Endodermal cell (in vitro differentiated cells): Measurements from ENCODE around the gene SLC9A8. TPM values are rescaled to one million over a fixed set of nuclear protein-coding genes. Genes with fewer than 3 reads are reported as not detected.

Source experiments
- DNase-seq: peaks from one replicate; pipeline ENCODE4 v3.0.0-alpha.2; 2017
- H3K27ac ChIP-seq: 2 replicates; pipeline ENCODE4 v1.5.1; 2013; ENCODE audit warnings: mild to moderate bottlenecking, low read depth, low read length, moderate library complexity
- H3K27me3 ChIP-seq: 2 replicates; pipeline ENCODE4 v1.6.1; 2013; ENCODE audit warnings: mild to moderate bottlenecking, low read length, moderate library complexity; ENCODE audit not compliant: insufficient read depth, control insufficient read depth, poor library complexity, severe bottlenecking
- H3K36me3 ChIP-seq: 2 replicates; pipeline ENCODE4 v1.7.0; 2013; ENCODE audit warnings: mild to moderate bottlenecking, low read length, moderate library complexity; ENCODE audit not compliant: control insufficient read depth, insufficient read depth
- H3K4me1 ChIP-seq: one replicate; pipeline ENCODE4 v1.7.0; 2013; ENCODE audit warnings: low read length; ENCODE audit not compliant: control insufficient read depth, insufficient read depth
- H3K4me3 ChIP-seq: 2 replicates; pipeline ENCODE4 v1.5.1; 2013; ENCODE audit warnings: mild to moderate bottlenecking, low read length, moderate library complexity
- H3K9ac ChIP-seq: 2 replicates; pipeline ENCODE4 v1.6.1; 2013; ENCODE audit warnings: mild to moderate bottlenecking, low read length, moderate library complexity; ENCODE audit not compliant: poor library complexity, severe bottlenecking; ENCODE audit errors: extremely low read depth
- H3K9me3 ChIP-seq: 2 replicates; pipeline ENCODE4 v1.6.1; 2013; ENCODE audit warnings: mild to moderate bottlenecking, low read length, moderate library complexity; ENCODE audit not compliant: control insufficient read depth
- H3K27ac Mint-ChIP-seq: 2 replicates; pipeline ENCODE4 v1.8.0; 2020; ENCODE audit warnings: mixed read lengths
- H3K27me3 Mint-ChIP-seq: 2 replicates; pipeline ENCODE4 v1.8.0; 2021; ENCODE audit warnings: mild to moderate bottlenecking, mixed read lengths; ENCODE audit not compliant: insufficient read depth
- H3K36me3 Mint-ChIP-seq: 2 replicates; pipeline ENCODE4 v1.8.0; 2020; ENCODE audit warnings: low read depth, mixed read lengths
- H3K4me1 Mint-ChIP-seq: 2 replicates; pipeline ENCODE4 v1.8.0; 2020; ENCODE audit warnings: mixed read lengths
- H3K4me3 Mint-ChIP-seq: 2 replicates; pipeline ENCODE4 v1.8.0; 2020; ENCODE audit warnings: mild to moderate bottlenecking, moderate library complexity, mixed read lengths
- H3K9me3 Mint-ChIP-seq: 2 replicates; pipeline ENCODE4 v1.8.0; 2020; ENCODE audit warnings: mild to moderate bottlenecking, mixed read lengths
- CTCF ChIP-seq: fragments of 200-600 bp; sonication (generic); conservative IDR thresholded peaks from 2 replicates; pipeline ENCODE4 v1.5.0; 2021; ENCODE audit warnings: antibody characterized with exemption, mild to moderate bottlenecking
- WGBS, 2 experiments: methylation state at CpG; one replicate each; pipeline versions ENCODE4 v1.1.5 to v1.1.7; 2013; ENCODE audit warnings: missing lambda C conversion rate in 2 of 2, mixed read lengths in 1 of 2; ENCODE audit not compliant: insufficient coverage in 1 of 2, insufficient read length in 1 of 2; 5-methylcytosine and 5-hydroxymethylcytosine counted together
- total RNA-seq, 2 donors: library from RNA; stranded (reverse); fragmentation: NEBNext Ultra II Directional in 1 of 2; extraction: Animal tissue kit (Norgen Biotek cat#: 25700) in 1 of 2; gene quantifications; 2 replicates in 1 of 2; 3 replicates in 1 of 2; pipeline ENCODE4 v1.2.1, GENCODE V29; 2021

The SLC9A8 gene
- total RNA-seq, 2 donors from 2014 or later = 8.6 to 10.3 TPM

DNA sequence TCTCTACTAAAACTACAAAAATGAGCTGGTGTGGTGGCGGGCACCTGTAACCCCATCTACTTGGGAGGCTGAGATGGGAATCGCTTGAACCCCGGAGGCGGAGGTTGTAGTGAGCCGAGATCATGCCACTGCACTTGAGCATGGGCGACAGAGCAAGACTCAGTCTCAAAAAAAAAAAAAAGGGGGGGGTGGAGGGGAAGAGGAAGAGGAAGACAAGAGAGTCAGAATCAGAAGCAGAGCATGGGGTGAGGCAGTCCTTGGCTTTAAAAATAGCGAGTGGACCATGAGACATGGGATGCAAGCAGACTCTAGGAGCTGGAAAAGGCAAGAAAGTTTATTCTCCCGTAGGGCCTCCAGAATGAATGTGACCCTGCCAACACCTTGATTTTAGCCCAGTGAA lies 3.9 kb upstream of the SLC9A8 start:
- H3K36me3 ChIP-seq = no peaks in the 10 kb centered on the region
- TF ChIP-seq CTCF = no peak
- H3K4me1 ChIP-seq = peaks cover 7% of the 10 kb centered on the region
- no peak overlapping the region for H3K9ac ChIP-seq
- no peak overlapping the region for H3K27ac ChIP-seq
- H3K27ac Mint-ChIP-seq = no peak overlapping the region
- H3K4me3 ChIP-seq = no peak overlapping the region
- H3K9me3 ChIP-seq = no peaks in the 10 kb centered on the region
- H3K36me3 Mint-ChIP-seq = no peaks in the 10 kb centered on the region
- H3K4me3 Mint-ChIP-seq = no peak overlapping the region
- WGBS, 2 experiments = 92 to 100% methylated on average over 6 to 8 of the region's 8 CpGs
- H3K27me3 ChIP-seq = no peaks in the 10 kb centered on the region
- H3K4me1 Mint-ChIP-seq = peaks cover 31% of the 10 kb centered on the region
- no peak for DNase-seq
- no peaks in the 10 kb centered on the region for H3K27me3 Mint-ChIP-seq
- H3K9me3 Mint-ChIP-seq = no peaks in the 10 kb centered on the region

DNA sequence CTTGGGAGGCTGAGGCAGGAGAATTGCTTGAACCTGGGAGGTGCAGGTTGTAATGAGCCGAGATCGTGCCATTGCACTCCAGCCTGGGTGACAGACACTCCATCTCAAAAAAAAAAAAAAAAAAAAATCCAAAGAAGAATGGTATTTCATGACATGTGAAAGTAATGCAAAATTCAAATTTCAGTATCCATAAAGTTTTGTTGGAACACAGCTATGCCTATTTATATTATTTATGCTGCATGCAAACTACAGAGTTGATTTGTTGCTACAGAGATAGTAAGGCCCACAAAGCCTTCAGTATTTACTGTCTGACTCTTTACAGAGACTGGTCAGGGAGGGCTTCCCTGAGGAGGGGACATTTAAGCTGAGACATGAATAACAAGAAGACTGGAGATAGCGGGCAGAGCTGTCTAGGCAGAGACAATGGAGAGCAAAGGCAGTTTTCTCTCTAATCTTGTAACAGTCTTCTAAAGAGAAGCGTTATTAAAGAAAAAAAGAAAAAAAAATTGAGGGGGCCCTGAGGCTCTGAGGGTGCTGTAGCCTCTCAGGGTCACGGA lies 2.7 kb upstream of the SLC9A8 start:
- 86 to 90% methylated on average over 3 of the region's 5 CpGs for WGBS, 2 experiments
- Mint-ChIP-seq H3K4me1 (peaks cover 38% of the 10 kb centered on the region), H3K9me3 (no peaks in the 10 kb centered on the region), H3K4me3 (no peak overlapping the region), H3K27ac (no peak overlapping the region), H3K36me3 (no peaks in the 10 kb centered on the region), H3K27me3 (no peaks in the 10 kb centered on the region)
- no peaks in the 10 kb centered on the region for H3K36me3 ChIP-seq
- H3K4me1 ChIP-seq = peaks cover 7% of the 10 kb centered on the region
- no peak overlapping the region for H3K9ac ChIP-seq
- H3K27ac ChIP-seq = no peak overlapping the region
- no peaks in the 10 kb centered on the region for H3K27me3 ChIP-seq
- no peaks in the 10 kb centered on the region for H3K9me3 ChIP-seq
- no peak for TF ChIP-seq CTCF
- DNase-seq = no peak
- H3K4me3 ChIP-seq = no peak overlapping the region

DNA sequence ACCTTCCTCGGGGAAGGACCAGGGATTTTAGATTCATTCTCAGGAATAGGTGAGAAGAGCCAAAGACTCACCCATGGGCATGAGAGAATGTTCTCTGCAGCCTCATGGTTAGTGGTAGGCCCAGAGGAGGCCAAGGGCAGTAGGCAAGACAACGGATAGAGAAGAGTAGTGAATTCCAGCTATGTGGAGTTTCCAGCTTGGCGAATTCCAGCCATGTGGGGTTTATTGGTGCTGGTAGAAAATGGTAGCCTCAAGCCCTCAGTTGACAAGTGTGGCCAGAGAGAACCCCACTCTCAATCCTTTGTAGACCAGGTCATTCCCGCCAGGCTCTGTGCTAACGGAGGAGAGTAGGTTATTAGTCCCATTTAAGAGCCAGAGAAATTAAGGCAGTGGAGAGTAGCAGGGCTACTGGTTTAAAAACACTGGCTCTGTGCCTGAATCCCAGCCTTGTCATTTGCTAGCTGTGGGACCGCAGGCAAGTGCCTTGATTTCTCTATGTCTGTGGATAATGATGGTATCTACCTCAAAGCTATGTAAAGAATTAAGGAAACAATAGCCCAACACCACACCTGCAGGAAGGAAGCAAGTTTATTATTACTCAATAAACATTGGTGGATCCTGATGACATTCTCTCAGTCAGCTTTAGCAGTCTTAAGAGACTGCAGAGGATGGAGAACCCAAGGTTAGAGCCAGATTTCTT lies 2.0 kb upstream of the SLC9A8 start:
- 80 to 83% methylated on average over 3 to 6 of the region's 6 CpGs for WGBS, 2 experiments
- peaks cover 7% of the 10 kb centered on the region for H3K4me1 ChIP-seq
- H3K4me1 Mint-ChIP-seq = peaks cover 38% of the 10 kb centered on the region
- H3K4me3 ChIP-seq = no peak overlapping the region
- H3K27ac ChIP-seq = no peak overlapping the region
- H3K27me3 Mint-ChIP-seq = no peaks in the 10 kb centered on the region
- H3K9ac ChIP-seq = no peak overlapping the region
- H3K9me3 Mint-ChIP-seq = no peaks in the 10 kb centered on the region
- no peak for TF ChIP-seq CTCF
- H3K4me3 Mint-ChIP-seq = no peak overlapping the region
- no peaks in the 10 kb centered on the region for H3K9me3 ChIP-seq
- H3K27ac Mint-ChIP-seq = no peak overlapping the region
- H3K36me3 ChIP-seq = peaks cover 3% of the 10 kb centered on the region
- H3K36me3 Mint-ChIP-seq = peaks cover 5% of the 10 kb centered on the region
- no peaks in the 10 kb centered on the region for H3K27me3 ChIP-seq
- DNase-seq = no peak
